Measurements from ENCODE around the gene POLR2L.

The POLR2L gene

DNA sequence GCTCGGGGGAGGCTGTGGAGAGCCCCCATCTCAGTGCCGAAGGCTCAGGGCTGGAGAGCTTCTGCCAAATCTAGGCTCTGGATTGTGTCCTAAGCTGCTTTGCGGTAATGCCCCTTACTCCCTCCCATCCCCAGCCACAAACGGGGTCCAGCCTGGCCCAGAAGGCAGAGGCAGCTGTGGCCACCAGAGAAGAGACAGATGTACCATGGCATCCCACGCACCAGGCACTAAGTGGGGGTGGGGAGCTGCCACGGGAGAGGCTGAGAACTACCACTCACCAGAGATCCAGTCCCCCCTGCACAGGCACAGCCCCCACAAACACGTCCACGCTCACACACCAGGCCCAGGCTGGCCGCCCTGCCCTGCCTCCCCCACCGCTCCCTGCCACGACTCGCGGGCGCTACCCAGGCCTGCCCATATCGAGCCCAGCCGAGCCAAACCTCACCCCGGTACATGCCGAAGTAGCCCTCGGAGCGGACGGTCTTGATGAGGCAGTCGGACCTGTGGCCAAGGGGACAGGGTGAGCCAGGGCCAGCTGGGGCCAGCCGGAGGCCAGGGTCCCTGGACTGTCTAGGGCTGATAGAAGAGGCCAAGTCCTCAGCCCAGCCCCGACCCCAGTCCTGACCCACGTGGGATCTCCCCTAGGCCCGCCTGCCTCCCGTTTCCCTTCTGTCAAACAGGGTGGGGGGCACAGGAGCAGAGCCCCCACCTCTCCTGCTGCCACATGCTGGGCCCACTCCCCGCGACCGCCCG lies 48.1 kb downstream of the POLR2L start:
- no peak for DNase-seq

DNA sequence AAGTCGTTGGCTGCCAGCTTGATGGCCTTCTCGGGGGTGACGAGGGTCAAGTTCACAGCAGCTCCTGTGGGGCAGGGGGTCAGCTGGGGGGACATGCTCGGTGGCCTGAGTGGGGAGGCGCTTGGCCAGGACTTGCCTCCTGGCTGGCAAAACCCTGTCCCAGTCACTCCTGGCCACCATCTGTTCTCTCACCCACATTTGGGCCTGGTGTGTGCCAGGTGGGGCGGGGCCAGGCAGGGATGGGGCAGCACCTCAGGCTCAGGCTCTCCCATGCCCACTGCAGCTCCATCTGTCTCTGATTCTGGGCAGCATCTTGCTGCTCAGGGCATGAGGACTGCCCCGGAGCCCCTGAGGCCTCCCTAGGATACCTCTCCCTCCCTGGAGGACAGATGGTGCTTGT lies 48.8 kb downstream of the POLR2L start:
- DNase-seq = no peak

DNA sequence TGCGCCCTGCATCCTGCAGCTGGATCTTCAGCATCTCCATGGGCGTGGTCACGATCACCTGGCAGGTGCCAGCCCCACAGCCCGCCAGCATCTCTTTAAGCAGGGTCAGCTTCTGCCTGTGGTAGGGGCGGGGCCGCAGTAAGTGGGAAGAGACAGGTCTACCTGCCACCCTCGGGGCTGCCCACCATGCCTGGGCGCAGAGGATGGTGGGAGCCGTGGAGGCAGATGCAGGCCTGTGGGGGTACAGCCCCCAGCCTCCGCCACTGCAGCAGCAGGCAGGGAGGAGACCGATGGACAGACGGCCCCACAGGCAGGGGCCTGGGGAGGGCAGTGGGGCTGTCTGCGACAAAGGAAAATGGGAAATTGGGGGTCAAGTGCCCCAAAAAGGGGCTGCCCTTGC lies 49.5 kb downstream of the POLR2L start:
- DNase-seq = no peak

DNA sequence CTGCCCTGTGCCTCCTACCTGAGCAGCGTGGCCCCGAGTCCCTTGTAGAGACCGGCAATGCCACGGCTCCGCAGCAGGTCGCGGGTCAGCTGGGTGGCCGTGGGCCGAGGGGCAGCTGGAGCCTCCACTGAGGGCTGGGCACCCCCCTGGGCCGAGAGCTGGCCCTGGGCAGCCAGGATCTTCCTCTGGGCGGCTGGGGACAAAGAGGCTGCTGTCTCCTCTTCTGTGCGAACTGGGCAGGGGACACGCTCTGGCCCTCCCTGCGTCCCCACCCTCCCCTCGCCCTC lies 49.9 kb downstream of the POLR2L start:
- no peak for DNase-seq

DNA sequence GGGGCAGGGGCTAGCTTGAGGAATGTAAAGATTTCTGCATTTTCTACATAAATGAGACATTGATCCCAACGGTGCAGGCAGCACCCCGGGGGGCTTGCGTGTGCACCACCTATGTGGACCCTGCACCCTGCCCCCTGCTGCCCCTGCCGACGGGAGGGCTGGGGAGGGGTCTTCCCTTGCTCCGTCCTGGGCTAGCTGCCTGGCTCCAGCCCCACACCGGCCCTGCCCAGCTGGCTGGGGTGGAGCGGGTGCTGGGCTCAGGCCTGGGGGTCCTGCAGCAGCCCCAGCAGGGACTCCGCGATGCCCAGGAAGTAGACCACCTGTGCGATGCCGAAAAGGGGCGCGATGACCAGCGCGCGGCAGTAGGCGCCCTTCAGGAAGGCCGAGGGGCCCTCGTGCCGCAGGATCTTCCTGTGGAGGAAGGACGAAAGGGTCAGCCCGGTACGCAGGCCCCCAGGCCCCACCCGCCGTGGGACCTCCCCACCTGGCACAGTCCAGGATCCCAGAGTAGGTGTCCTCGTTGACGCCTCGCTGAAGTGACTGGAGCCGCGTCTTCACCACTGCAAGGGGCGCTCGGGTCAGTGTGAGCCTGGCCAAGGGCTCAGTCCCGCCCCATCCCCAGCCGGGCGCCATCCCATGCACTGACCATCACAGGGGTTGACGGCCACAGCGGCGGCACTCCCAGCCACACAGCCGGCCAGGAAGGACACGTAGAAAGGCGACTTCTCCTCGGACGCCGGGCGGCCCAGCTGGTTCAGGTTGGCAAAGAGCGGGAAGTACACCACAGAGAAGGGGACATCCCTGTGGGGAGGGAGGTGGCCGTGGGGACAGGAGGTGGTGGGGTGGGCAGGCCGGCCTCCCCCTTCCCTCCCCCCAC lies 50.4 kb downstream of the POLR2L start:
- DNase-seq = no peak

DNA sequence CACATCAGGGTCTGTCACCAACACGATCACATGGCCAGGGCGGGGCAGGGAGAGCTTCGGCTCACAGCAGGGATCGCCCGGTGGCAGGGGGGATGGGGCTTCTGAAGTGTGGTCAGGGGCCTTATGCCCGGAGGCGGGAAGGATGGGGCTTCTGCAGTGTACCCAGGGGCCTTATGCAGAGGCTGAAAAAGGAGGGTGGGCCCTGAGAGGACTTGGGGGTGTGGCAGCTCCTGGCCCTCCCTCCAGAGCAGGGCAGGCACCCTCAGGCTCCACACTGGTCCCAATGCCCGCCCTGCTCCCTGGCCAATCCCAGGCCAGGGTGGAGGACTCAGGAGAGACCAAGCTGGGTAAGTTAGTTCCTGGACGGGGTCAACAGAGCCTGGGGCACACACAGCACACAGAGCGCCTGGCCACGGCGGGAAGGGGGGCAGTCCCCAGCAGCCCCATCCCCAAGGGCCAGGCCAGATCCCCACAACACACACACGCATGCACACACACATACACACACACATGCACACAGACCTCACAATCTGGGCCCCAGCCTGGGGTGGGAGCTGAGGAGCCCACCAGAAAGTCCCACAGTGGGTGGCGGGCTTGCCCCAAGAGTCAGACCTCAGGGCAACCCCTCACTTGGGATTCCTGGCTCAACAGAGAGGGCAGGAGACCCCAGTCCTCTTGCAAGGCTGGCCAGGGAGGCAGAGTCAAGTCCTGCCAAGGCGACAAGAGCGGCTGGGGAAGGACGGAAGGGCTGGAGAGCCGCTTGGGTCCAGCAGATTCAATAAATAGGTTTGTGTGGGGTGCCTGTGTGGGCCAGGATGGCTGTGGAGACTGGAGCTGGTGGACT lies 51.4 kb downstream of the POLR2L start:
- DNase-seq = no peak

DNA sequence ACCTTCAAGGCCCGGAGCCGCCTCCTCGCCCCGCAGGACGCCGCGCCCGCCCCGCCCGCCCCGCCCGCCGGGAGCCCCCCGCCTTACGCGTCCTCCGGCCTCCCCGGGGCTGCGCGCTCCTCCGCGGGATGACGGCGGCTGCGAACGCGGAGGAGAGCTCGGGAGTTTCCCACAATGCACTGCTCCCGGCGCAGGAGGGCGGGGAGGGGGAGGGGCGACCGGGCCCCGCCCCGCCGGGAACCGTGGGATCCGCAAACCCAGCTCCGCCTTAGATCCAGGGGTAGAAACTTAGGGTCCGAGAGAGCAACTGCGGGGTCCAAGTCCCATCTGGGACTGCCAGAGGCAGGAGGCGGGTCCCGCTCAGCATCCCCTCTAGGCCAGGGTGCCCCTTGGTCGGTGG lies 52.4 kb downstream of the POLR2L start, which contains the start of gene CEND1:
Gene CEND1, minus strand, starts transcription at position 148 of the 400 bp plus-strand sequence. CDS start 1,514 bp downstream, outside the sequence.
- peak in 3 of 4 experiments; percentile 19 to 50 (median 44) for DNase-seq
